ENCODE measurements around the gene SREBF2.

The SREBF2 gene

DNA sequence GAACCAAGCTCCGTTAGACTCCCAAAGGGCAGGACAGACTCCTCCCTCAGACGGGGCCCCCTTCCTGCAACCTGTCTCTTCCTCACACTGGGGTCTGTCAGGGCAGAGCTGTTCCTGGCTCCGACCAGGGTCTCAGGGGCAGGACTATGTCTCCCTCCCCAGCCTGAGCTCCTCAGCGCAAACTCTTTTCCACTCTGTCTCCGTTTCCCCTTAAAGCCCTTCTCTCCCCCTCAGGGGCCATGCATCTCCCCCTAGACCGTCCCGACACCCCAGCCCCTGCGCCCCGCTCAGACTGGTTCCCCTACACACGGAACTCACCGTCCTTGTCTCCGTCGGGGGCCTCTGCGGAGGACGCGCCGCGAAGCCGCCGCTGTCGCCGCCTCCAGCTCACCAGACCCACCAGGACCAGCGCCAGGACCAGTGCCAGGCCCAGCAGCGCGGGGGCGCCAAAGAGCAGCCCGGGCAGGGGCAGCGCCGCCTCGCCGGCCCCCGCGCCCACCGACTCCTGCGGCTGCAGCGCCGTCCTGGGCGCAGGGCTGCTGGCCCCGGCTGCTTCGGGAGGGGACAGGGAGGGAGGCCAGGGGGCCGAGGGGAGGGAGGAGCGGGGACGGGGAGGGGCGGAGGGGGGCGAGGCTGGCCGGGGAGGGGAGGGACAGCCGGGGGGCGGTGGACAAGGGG lies 93.0 kb downstream of the SREBF2 start:
- TF ChIP-seq POLR2AphosphoS5 (IDR thresholded peaks at IDR 0.05; ENCODE audit: low read depth, low read length) (no peak), FOXP2 (optimal IDR thresholded peaks at IDR 0.05; ENCODE audit: borderline replicate concordance, extremely low read depth, extremely low read length, insufficient read depth) (peak; percentile 71)

DNA sequence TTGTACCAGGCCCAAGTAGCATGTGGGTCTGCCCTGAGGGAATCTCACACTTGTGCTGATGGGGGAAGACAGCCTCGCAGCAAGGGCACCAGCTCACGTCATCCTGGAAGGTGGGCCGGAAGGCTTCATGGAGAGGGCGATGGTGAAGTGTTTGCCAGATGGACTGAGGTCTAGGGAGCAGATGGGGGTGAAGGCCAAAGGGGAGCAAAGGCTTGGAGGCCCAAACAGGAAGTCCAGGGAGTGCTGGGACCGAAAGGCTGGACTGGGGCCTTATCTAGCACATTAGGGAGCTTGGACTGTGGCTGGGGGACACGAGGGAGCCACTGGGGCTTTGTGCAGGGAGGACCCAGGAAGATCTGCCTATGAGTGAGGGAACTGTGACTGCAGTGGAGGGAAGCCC lies 94.9 kb downstream of the SREBF2 start:
- no peak for TF ChIP-seq POLR2AphosphoS5 (IDR thresholded peaks at IDR 0.05; ENCODE audit: low read depth, low read length)
- no peak for TF ChIP-seq FOXP2 (optimal IDR thresholded peaks at IDR 0.05; ENCODE audit: borderline replicate concordance, extremely low read depth, extremely low read length, insufficient read depth)

- TF ChIP-seq POLR2AphosphoS5 (IDR thresholded peaks at IDR 0.05; ENCODE audit: low read depth, low read length): no peak
- TF ChIP-seq, protein P1, sequence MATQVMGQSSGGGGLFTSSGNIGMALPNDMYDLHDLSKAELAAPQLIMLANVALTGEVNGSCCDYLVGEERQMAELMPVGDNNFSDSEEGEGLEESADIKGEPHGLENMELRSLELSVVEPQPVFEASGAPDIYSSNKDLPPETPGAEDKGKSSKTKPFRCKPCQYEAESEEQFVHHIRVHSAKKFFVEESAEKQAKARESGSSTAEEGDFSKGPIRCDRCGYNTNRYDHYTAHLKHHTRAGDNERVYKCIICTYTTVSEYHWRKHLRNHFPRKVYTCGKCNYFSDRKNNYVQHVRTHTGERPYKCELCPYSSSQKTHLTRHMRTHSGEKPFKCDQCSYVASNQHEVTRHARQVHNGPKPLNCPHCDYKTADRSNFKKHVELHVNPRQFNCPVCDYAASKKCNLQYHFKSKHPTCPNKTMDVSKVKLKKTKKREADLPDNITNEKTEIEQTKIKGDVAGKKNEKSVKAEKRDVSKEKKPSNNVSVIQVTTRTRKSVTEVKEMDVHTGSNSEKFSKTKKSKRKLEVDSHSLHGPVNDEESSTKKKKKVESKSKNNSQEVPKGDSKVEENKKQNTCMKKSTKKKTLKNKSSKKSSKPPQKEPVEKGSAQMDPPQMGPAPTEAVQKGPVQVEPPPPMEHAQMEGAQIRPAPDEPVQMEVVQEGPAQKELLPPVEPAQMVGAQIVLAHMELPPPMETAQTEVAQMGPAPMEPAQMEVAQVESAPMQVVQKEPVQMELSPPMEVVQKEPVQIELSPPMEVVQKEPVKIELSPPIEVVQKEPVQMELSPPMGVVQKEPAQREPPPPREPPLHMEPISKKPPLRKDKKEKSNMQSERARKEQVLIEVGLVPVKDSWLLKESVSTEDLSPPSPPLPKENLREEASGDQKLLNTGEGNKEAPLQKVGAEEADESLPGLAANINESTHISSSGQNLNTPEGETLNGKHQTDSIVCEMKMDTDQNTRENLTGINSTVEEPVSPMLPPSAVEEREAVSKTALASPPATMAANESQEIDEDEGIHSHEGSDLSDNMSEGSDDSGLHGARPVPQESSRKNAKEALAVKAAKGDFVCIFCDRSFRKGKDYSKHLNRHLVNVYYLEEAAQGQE (IDR thresholded peaks at IDR 0.05; ENCODE audit: insufficient read depth in 1 of 2, low read depth in 2 of 2, low read length in 2 of 2): no peak
- no peak for TF ChIP-seq SIN3A (IDR thresholded peaks at IDR 0.05; ENCODE audit: borderline replicate concordance, insufficient read depth, low read length)
- TF ChIP-seq TAF1 (IDR thresholded peaks at IDR 0.05; ENCODE audit: borderline replicate concordance, insufficient read depth, low read length): no peak
- no peak for TF ChIP-seq FOXP2 (optimal IDR thresholded peaks at IDR 0.05; ENCODE audit: borderline replicate concordance, extremely low read depth, extremely low read length, insufficient read depth)
Observed at GRCh38 chr22:41928593-41929417, 95.9 kb downstream of the SREBF2 start.

- TF ChIP-seq POLR2AphosphoS5 (IDR thresholded peaks at IDR 0.05; ENCODE audit: low read depth, low read length) (no peak), TAF1 (IDR thresholded peaks at IDR 0.05; ENCODE audit: borderline replicate concordance, insufficient read depth, low read length) (no peak), SIN3A (IDR thresholded peaks at IDR 0.05; ENCODE audit: borderline replicate concordance, insufficient read depth, low read length) (no peak)
Observed at GRCh38 chr22:41929418-41929810, 96.5 kb downstream of the SREBF2 start.

DNA sequence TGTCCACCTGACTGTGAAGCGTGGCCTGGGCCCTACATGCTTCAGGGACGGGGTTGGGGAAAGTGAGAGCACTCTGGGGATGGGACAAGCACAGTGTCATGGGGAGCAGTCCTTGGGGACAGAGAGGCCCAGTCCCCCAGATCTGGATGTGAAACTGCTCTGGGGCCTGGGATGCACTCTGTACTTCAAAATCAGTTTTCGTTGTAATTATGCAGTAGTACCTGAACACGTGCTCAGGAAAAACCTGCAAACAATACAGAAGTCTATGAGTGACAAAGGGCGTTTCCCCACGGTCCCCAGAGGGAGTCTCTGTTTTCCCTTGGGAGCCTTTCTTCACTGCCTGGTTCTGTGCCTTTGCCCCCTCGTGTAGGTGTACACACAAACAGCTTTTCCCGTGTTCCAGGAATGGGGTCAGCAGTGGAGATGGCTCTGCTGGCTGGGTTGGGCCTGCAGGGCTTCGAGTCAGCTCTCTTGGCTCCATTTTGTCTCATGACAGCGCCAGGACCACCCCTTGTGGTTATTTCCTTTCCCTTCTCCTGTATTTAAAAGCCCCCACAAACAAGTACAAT lies 98.9 kb downstream of the SREBF2 start:
- TF ChIP-seq SIN3A (IDR thresholded peaks at IDR 0.05; ENCODE audit: borderline replicate concordance, insufficient read depth, low read length) (no peak), POLR2AphosphoS5 (IDR thresholded peaks at IDR 0.05; ENCODE audit: low read depth, low read length) (no peak; the same call in 1 of the 2 replicates), TAF1 (IDR thresholded peaks at IDR 0.05; ENCODE audit: borderline replicate concordance, insufficient read depth, low read length) (no peak), FOXP2 (optimal IDR thresholded peaks at IDR 0.05; ENCODE audit: borderline replicate concordance, extremely low read depth, extremely low read length, insufficient read depth) (no peak)
- TF ChIP-seq, protein P1 (IDR thresholded peaks at IDR 0.05; ENCODE audit: insufficient read depth in 1 of 2, low read depth in 2 of 2, low read length in 2 of 2): no peak

DNA sequence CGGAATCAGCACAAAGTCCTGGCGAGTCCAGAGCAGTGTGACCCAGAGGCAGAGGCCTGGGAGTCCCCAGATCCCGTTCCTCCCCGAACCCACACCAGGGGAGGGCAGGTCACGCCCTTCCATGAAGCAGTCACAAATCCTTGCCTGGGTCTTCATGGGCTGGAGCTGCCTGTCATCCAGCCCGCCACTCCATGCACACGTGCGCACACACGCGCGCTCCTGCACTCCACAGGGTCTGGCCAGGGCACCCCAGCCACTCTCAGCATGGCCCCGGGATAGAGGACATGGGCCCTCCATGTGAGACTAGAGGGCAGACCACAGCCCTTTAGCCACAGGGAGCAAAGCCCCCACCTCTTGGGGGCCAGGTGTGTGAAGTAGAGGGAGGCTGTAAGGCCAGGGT lies 99.4 kb downstream of the SREBF2 start:
- no peak for TF ChIP-seq POLR2AphosphoS5 (IDR thresholded peaks at IDR 0.05; ENCODE audit: low read depth, low read length)
- no peak for TF ChIP-seq TAF1 (IDR thresholded peaks at IDR 0.05; ENCODE audit: borderline replicate concordance, insufficient read depth, low read length)
- no peak for TF ChIP-seq SIN3A (IDR thresholded peaks at IDR 0.05; ENCODE audit: borderline replicate concordance, insufficient read depth, low read length)
- TF ChIP-seq FOXP2 (optimal IDR thresholded peaks at IDR 0.05; ENCODE audit: borderline replicate concordance, extremely low read depth, extremely low read length, insufficient read depth): no peak
- TF ChIP-seq, protein P1 (IDR thresholded peaks at IDR 0.05; ENCODE audit: insufficient read depth in 1 of 2, low read depth in 2 of 2, low read length in 2 of 2): no peak

Measured in PFSK-1 (cell line).